ENCODE results near the gene HNRNPCL4. TPM values are rescaled to one million over a fixed set of nuclear protein-coding genes. Genes with fewer than 3 reads are reported as not detected.
"Not testable (repeated sequence)": the region's sequence is repeated elsewhere in the genome, so short reads cannot be mapped to it uniquely, and the experiment has no call there.

Gene HNRNPCL4
- polyA plus RNA-seq, 3 donors: not detected

DNA sequence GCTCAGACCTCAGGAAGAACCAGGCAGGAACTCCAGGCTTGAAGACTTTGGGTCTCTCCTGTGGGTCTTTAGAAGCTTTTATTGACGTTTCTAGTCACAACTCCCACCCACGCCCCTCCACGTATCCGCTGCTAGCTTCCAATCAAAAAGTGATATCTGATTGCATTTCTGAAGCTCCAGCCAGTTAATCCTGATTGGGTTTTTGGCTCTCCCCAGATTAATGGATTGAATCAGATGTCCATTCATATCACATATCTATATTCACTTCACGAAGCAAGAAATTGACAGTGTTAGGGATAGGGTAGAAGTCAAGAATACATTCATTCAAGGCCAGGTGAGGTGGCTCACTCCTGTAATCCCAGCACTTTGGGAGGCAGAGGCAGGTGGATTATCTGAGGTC lies 9.5 kb downstream of the HNRNPCL4 start, which contains the start of gene PRAMEF26:
Gene PRAMEF26, minus strand, starts transcription at position 101 of the 400 bp plus-strand sequence. CDS start 2,914 bp downstream, outside the sequence.
- H3K4me3 Mint-ChIP-seq; H3K36me3 ChIP-seq (replicated peaks in 1 of 2; ENCODE audit: control insufficient read depth in 1 of 2, insufficient read depth in 2 of 2, low read length in 2 of 2); H3K4me1 Mint-ChIP-seq; H3K4me1 ChIP-seq (ENCODE audit: control insufficient read depth in 1 of 2, insufficient read depth in 2 of 2, low read length in 2 of 2); H3K9ac ChIP-seq (ENCODE audit: insufficient read depth, low read length, poor library complexity, severe bottlenecking); H3K27ac ChIP-seq (ENCODE audit: low read depth in 1 of 2, low read length in 2 of 2); H3K4me3 ChIP-seq (replicated peaks in 1 of 3; ENCODE audit: low read depth in 2 of 3, low read length in 3 of 3); H3K27me3 Mint-ChIP-seq (ENCODE audit: low read depth in 3 of 3); H3K79me2 ChIP-seq (ENCODE audit: insufficient read depth, low read length); intact Hi-C loops (cut with micrococcal nuclease); DNase-seq; H3K27ac Mint-ChIP-seq; H3K27me3 ChIP-seq (ENCODE audit: control insufficient read depth in 2 of 2, insufficient read depth in 2 of 2, low read length in 2 of 2); H2AFZ ChIP-seq (ENCODE audit: insufficient read depth, low read depth, low read length, poor library complexity, severe bottlenecking); H3K9me3 Mint-ChIP-seq; H4K20me1 ChIP-seq (ENCODE audit: insufficient read depth, low read length); H3K9me3 ChIP-seq (replicated peaks in 1 of 2; ENCODE audit: control insufficient read depth in 1 of 2, insufficient read depth in 1 of 2, low read length in 2 of 2); H3K36me3 Mint-ChIP-seq; H3K4me2 ChIP-seq (replicated peaks; ENCODE audit: extremely low read depth, low read length, poor library complexity, severe bottlenecking): not testable (repeated sequence)
- no CpG with 5 or more reads among the region's 5 CpGs for WGBS (ENCODE audit: insufficient coverage)

DNA sequence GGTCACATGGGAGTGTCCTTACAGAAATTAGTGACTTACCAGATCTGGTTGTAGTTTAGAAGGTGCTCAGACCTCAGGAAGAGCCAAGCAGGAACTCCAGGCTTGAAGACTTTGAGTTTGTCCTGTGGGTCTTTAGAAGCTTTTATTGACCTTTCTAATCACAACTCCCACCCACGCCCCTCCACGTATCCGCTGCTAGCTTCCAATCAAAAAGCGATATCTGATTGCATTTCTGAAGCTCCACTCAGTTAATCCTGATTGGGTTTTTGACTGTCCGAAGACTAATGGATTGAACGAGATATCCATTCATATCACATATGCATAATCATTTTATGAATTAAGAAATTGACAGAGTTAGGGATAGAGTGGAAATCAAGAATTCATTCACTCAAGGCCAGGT lies 48.7 kb downstream of the HNRNPCL4 start, which contains the start of gene HNRNPCL2:
Gene HNRNPCL2, minus strand, starts transcription at position 101 of the 400 bp plus-strand sequence. CDS start 454 bp downstream, outside the sequence.
- intact Hi-C loops (cut with micrococcal nuclease); H3K79me2 ChIP-seq (ENCODE audit: insufficient read depth, low read length); H3K36me3 ChIP-seq (replicated peaks in 1 of 2; ENCODE audit: control insufficient read depth in 1 of 2, insufficient read depth in 2 of 2, low read length in 2 of 2); DNase-seq; H2AFZ ChIP-seq (ENCODE audit: insufficient read depth, low read depth, low read length, poor library complexity, severe bottlenecking); H3K27ac ChIP-seq (ENCODE audit: low read depth in 1 of 2, low read length in 2 of 2); H3K9me3 Mint-ChIP-seq; H3K4me3 ChIP-seq (replicated peaks in 1 of 3; ENCODE audit: low read depth in 2 of 3, low read length in 3 of 3); H3K27me3 Mint-ChIP-seq (ENCODE audit: low read depth in 3 of 3); H3K4me1 ChIP-seq (ENCODE audit: control insufficient read depth in 1 of 2, insufficient read depth in 2 of 2, low read length in 2 of 2); H4K20me1 ChIP-seq (ENCODE audit: insufficient read depth, low read length); H3K4me2 ChIP-seq (replicated peaks; ENCODE audit: extremely low read depth, low read length, poor library complexity, severe bottlenecking); H3K4me1 Mint-ChIP-seq; H3K9me3 ChIP-seq (replicated peaks in 1 of 2; ENCODE audit: control insufficient read depth in 1 of 2, insufficient read depth in 1 of 2, low read length in 2 of 2); H3K36me3 Mint-ChIP-seq; H3K27ac Mint-ChIP-seq; H3K27me3 ChIP-seq (ENCODE audit: control insufficient read depth in 2 of 2, insufficient read depth in 2 of 2, low read length in 2 of 2); H3K9ac ChIP-seq (ENCODE audit: insufficient read depth, low read length, poor library complexity, severe bottlenecking): not testable (repeated sequence)
- no CpG with 5 or more reads among the region's 6 CpGs for WGBS (ENCODE audit: insufficient coverage)
- peak within 1 kb of the TSS in 1 of 2 donors; percentile 16 for H3K4me3 Mint-ChIP-seq

Other genes starting within 250 kb of the HNRNPCL4 start
- gene PRAMEF7, start 249.0 kb downstream of the HNRNPCL4 start, polyA plus RNA-seq: not detected
- gene PRAMEF6, start 218.1 kb downstream of the HNRNPCL4 start, polyA plus RNA-seq: not detected
- gene PRAMEF27, start 109.1 kb downstream of the HNRNPCL4 start, polyA plus RNA-seq: not detected
- not detected for gene HNRNPCL3, start 104.9 kb downstream of the HNRNPCL4 start, polyA plus RNA-seq
- gene PRAMEF25, start 94.9 kb downstream of the HNRNPCL4 start, polyA plus RNA-seq: not detected
- not detected for gene HNRNPCL2, start 48.8 kb downstream of the HNRNPCL4 start, polyA plus RNA-seq
- not detected for gene PRAMEF26, start 9.6 kb downstream of the HNRNPCL4 start, polyA plus RNA-seq
- gene PRAMEF9, start 6.2 kb upstream of the HNRNPCL4 start, polyA plus RNA-seq: not detected
- gene PRAMEF13, start 35.8 kb upstream of the HNRNPCL4 start, polyA plus RNA-seq: not detected
- gene PRAMEF18, start 60.5 kb upstream of the HNRNPCL4 start, polyA plus RNA-seq: not detected
- gene PRAMEF5, start 88.6 kb upstream of the HNRNPCL4 start, polyA plus RNA-seq: not detected
- not detected for gene PRAMEF8, start 119.5 kb upstream of the HNRNPCL4 start, polyA plus RNA-seq
- gene PRAMEF33, start 137.9 kb upstream of the HNRNPCL4 start, polyA plus RNA-seq: not detected
- gene PRAMEF15, start 149.9 kb upstream of the HNRNPCL4 start, polyA plus RNA-seq: not detected
- gene PRAMEF14, start 181.5 kb upstream of the HNRNPCL4 start, polyA plus RNA-seq: not detected
- not detected for gene PRAMEF19, start 206.3 kb upstream of the HNRNPCL4 start, polyA plus RNA-seq
- not detected for gene PRAMEF17, start 224.0 kb upstream of the HNRNPCL4 start, polyA plus RNA-seq
- gene PRAMEF20, start 244.8 kb upstream of the HNRNPCL4 start, polyA plus RNA-seq: not detected